WERI-Rb-1 (cell line): Measurements from ENCODE around the gene SH3BP1.
"Not testable (repeated sequence)": the region's sequence is repeated elsewhere in the genome, so short reads cannot be mapped to it uniquely, and the experiment has no call there.

ENCODE experiments used
- DNase-seq: peaks from one replicate; pipeline ENCODE4 v3.0.0-alpha.2; 2020
- H3K27ac ChIP-seq: fragments of 250-450 bp; sonication (Bioruptor Pico); 2 replicates; pipeline ENCODE4 v1.5.1; 2020; ENCODE audit warnings: mild to moderate bottlenecking, moderate library complexity
- H3K27me3 ChIP-seq: fragments of 250-450 bp; sonication (Bioruptor Pico); 2 replicates; pipeline ENCODE4 v1.5.1; 2021; ENCODE audit warnings: mild to moderate bottlenecking, low read depth, moderate library complexity; ENCODE audit not compliant: insufficient read depth, severe bottlenecking
- H3K36me3 ChIP-seq: fragments of 250-450 bp; sonication (Bioruptor Pico); 2 replicates; pipeline ENCODE4 v1.5.1; 2020; ENCODE audit warnings: mild to moderate bottlenecking, moderate library complexity
- H3K4me3 ChIP-seq: 2 replicates; pipeline ENCODE4 v1.5.1; 2011; ENCODE audit warnings: low read depth, mild to moderate bottlenecking, control low read depth, low read length
- H3K9me3 ChIP-seq: fragments of 250-450 bp; sonication (Bioruptor Pico); 2 replicates; pipeline ENCODE4 v1.5.1; 2021; ENCODE audit warnings: mild to moderate bottlenecking, moderate library complexity; ENCODE audit not compliant: severe bottlenecking
- CTCF ChIP-seq: IDR thresholded peaks from 2 replicates; pipeline ENCODE4 v1.5.1; 2011; ENCODE audit warnings: low read depth, mild to moderate bottlenecking, control low read depth, inconsistent platforms, low read length

The SH3BP1 gene, protein sequence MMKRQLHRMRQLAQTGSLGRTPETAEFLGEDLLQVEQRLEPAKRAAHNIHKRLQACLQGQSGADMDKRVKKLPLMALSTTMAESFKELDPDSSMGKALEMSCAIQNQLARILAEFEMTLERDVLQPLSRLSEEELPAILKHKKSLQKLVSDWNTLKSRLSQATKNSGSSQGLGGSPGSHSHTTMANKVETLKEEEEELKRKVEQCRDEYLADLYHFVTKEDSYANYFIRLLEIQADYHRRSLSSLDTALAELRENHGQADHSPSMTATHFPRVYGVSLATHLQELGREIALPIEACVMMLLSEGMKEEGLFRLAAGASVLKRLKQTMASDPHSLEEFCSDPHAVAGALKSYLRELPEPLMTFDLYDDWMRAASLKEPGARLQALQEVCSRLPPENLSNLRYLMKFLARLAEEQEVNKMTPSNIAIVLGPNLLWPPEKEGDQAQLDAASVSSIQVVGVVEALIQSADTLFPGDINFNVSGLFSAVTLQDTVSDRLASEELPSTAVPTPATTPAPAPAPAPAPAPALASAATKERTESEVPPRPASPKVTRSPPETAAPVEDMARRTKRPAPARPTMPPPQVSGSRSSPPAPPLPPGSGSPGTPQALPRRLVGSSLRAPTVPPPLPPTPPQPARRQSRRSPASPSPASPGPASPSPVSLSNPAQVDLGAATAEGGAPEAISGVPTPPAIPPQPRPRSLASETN

DNA sequence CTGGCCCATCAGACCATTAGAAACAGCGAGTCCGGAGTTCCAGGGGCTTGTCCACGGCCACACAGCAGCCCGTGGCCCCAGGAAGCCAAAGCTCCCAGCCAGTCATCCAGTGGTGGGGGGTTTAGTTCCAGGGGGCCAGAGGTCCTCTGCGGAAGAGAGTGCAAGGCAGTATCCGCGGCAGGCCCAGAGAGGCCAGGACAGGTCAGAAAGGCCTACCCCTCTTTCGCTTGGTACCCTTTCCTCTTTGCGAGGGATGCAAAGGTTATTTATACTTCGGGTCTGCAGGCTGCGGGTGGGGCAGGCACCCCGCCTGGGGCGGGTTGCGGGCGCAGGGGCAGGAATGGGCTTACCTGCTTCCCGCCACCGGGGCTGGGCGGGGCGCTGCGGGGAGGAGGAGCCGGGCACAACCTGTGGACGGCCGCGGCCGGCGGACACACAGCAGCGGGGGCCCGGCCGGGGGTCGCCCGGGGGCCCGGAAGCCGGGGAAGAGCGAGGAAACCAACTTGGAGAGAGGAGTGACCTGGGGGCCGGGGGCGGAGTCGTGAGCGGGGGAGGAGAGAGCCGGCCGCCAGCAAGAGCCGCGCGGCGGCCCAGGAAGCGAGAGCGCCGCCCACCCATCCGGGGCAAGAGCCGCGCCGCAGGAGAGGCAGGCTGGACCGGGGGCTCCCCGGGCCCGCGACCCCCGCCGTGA lies at the start of gene SH3BP1:
TSS of gene SH3BP1 (plus strand) at position 600 of the 691 bp plus-strand sequence. CDS start 119 bp downstream, outside the sequence.
- peak; percentile 55 for DNase-seq
- Histone ChIP-seq H3K36me3 (peaks cover 9% of the 10 kb centered on the region), H3K27me3 (no peaks in the 10 kb centered on the region), H3K9me3 (no peaks in the 10 kb centered on the region), H3K4me3 (peak within 1 kb of the TSS; percentile 71), H3K27ac (peak within 1 kb of the TSS; percentile 45; the same call in 1 of the 2 replicates)
- no peak for TF ChIP-seq CTCF

GRCh38 chr22:37591081-37591480 lies 48.4 kb upstream of the SH3BP1 start:
- H3K27ac ChIP-seq, H3K9me3 ChIP-seq, H3K36me3 ChIP-seq, H3K4me3 ChIP-seq, H3K27me3 ChIP-seq, DNase-seq: not testable (repeated sequence)

DNA sequence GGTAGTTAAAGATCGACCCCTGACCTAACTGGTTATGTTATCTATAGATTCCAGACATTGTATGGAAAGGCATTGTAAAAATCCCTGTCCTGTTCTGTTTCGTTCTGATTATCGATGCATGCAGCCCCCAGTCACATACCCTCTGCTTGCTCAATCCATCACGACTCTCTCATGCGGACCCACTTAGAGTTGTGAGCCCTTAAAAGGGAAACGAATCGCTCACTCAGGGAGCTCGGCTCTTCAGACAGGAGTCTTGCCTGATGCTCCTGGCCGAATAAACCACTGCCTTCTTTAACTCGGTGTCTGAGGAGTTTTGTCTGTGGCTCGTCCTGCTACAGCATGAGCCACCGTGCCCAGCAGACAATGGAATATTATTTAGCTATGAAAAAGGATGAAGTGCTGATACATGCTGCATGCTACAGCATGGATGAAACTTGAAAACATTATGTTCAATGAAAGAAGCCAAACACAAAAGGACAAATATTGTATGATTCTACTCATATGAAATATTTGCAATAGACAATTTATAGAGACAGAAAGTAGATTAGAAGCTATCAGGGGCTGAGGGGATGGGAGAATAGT lies 47.6 kb upstream of the SH3BP1 start:
- H3K9me3 ChIP-seq, result no peaks in the 10 kb centered on the region
- H3K27me3 ChIP-seq, result no peaks in the 10 kb centered on the region
- no peak for DNase-seq
- no peak overlapping the region for H3K4me3 ChIP-seq
- H3K27ac ChIP-seq, result no peak overlapping the region
- no peak for TF ChIP-seq CTCF
- no peaks in the 10 kb centered on the region for H3K36me3 ChIP-seq

- Histone ChIP-seq H3K4me3 (no peak overlapping the region), H3K27me3 (no peaks in the 10 kb centered on the region), H3K36me3 (no peaks in the 10 kb centered on the region), H3K27ac (no peak overlapping the region), H3K9me3 (no peaks in the 10 kb centered on the region)
- TF ChIP-seq CTCF, result 0 out of 2 replicates have a peak, but pooled peaks have one; percentile 2
- no peak for DNase-seq
Observed at GRCh38 chr22:37594237-37594636, 45.2 kb upstream of the SH3BP1 start.

GRCh38 chr22:37599153-37599552 lies 40.3 kb upstream of the SH3BP1 start:
- no peak overlapping the region for H3K27ac ChIP-seq
- no peaks in the 10 kb centered on the region for H3K9me3 ChIP-seq
- no peak overlapping the region for H3K4me3 ChIP-seq
- no peaks in the 10 kb centered on the region for H3K27me3 ChIP-seq
- DNase-seq, result no peak
- H3K36me3 ChIP-seq, result no peaks in the 10 kb centered on the region
- TF ChIP-seq CTCF, result no peak

DNA sequence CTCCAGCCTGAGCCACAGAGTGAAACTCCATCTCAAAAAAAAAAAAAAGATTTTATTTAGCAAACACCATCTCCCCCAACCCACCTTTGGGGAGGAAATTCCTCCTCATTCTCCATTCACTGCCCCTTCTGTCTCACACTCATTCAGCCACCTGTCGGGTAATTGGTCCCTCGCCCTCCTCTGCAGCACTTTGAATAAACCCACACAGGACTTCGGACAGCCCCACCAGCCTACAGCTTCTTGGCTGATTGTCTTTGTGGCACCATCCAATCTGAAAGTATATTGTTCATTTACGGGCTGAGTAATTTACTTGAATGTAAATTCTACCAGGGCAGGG lies 38.3 kb upstream of the SH3BP1 start:
- Histone ChIP-seq H3K4me3 (no peak overlapping the region), H3K36me3 (no peaks in the 10 kb centered on the region), H3K9me3 (no peaks in the 10 kb centered on the region), H3K27me3 (no peaks in the 10 kb centered on the region), H3K27ac (no peak overlapping the region)
- DNase-seq, result no peak
- TF ChIP-seq CTCF, result no peak
